HepG2 (cell line): ENCODE data around the gene PAPSS1. TPM values are rescaled to one million over a fixed set of nuclear protein-coding genes. Genes with fewer than 3 reads are reported as not detected.

ENCODE experiments used
- ATAC-seq: fragments of 200-7000 bp; cut with Tn5 transposase; 3 replicates; pipeline ENCODE4 v1.9.1; 2020; ENCODE audit warnings: mild to moderate bottlenecking, moderate library complexity
- BruUV-seq: library from RNA; stranded (reverse); fragments of 400-500 nt; replicated peaks from 2 replicates; lab custom pipeline; 2021; lab: Mats Ljungman, UMichigan
- CTCF ChIA-PET: fragments of 300-600 bp; formaldehyde crosslinking; extraction: SDS; loops from one replicate; lab custom pipeline; 2021; ENCODE audit warnings: low total read pairs, inconsistent platforms, low intra/inter-chr PET ratio; lab: Yijun Ruan, JAX
- POLR2A ChIA-PET: fragments of 350-600 bp; sonication (Branson Sonifier 250); formaldehyde crosslinking; loops from one replicate; lab custom pipeline; 2020; ENCODE audit warnings: antibody characterized with exemption, inconsistent platforms; lab: Yijun Ruan, JAX
- DNase-seq: peaks from one replicate; pipeline ENCODE4 v3.0.0-alpha.2; 2015; ENCODE audit warnings: low spot score
- FAIRE-seq: peaks from 3 replicates; lab custom pipeline; 2011; peaks lifted over from hg19 to GRCh38; lab: Jason Lieb, UNC
- H2AFZ ChIP-seq: one replicate; pipeline ENCODE4 v1.6.1; 2011; ENCODE audit warnings: low read length, inconsistent platforms
- H3K27ac ChIP-seq: fragments of 300-600 bp; 3 replicates; pipeline ENCODE4 v1.8.0; 2011; ENCODE audit warnings: mixed run types, mild to moderate bottlenecking, mixed read lengths, low read length, inconsistent platforms; ENCODE audit not compliant: insufficient read depth; ENCODE audit errors: extremely low read length
- H3K27me3 ChIP-seq, 2 experiments: fragments of 200-600 bp in 1 of 2; 2 replicates in 1 of 2; 3 replicates in 1 of 2; pipeline versions ENCODE4 v1.6.0 to v1.8.0; 2011; ENCODE audit warnings: low read length in 2 of 2, mild to moderate bottlenecking in 2 of 2, moderate library complexity in 2 of 2, inconsistent platforms in 1 of 2; ENCODE audit not compliant: insufficient read depth in 2 of 2, control insufficient read depth in 1 of 2
- H3K36me3 ChIP-seq, 2 experiments: fragments of 200-600 bp in 1 of 2; replicated peaks in 1 of 2; 2 replicates in 1 of 2; 3 replicates in 1 of 2; pipeline versions ENCODE4 v1.5.1 to v1.8.0; 2011; ENCODE audit warnings: low read length in 2 of 2, inconsistent platforms in 1 of 2; ENCODE audit not compliant: insufficient read depth in 2 of 2, control insufficient read depth in 1 of 2
- H3K4me1 ChIP-seq: 2 replicates; pipeline ENCODE4 v1.5.1; 2012; ENCODE audit warnings: low read length, inconsistent platforms; ENCODE audit not compliant: insufficient read depth
- H3K4me2 ChIP-seq: 2 replicates; pipeline ENCODE4 v1.6.0; 2011; ENCODE audit warnings: low read depth, low read length, inconsistent platforms
- H3K4me3 ChIP-seq, 3 experiments: fragments of 200-600 bp in 1 of 3; sonication (generic), shearing (Covaris generic) in 1 of 3; replicated peaks in 1 of 3; 2 replicates each; pipeline ENCODE4 v1.5.1; 2011 to 2016; ENCODE audit warnings: low read length in 3 of 3, inconsistent platforms in 2 of 3, low read depth in 2 of 3, mild to moderate bottlenecking in 2 of 3, control low read depth in 1 of 3, mixed read lengths in 1 of 3; ENCODE audit not compliant: insufficient read depth in 1 of 3
- H3K79me2 ChIP-seq: one replicate; pipeline ENCODE4 v1.6.1; 2011; ENCODE audit warnings: low read length, inconsistent platforms; ENCODE audit not compliant: insufficient read depth
- H3K9ac ChIP-seq: 2 replicates; pipeline ENCODE4 v1.6.0; 2011; ENCODE audit warnings: mild to moderate bottlenecking, low read depth, low read length, inconsistent platforms; ENCODE audit not compliant: insufficient read depth
- H3K9me3 ChIP-seq: 2 replicates; pipeline ENCODE4 v1.5.1; 2012; ENCODE audit warnings: mild to moderate bottlenecking, low read length
- H4K20me1 ChIP-seq: 2 replicates; pipeline ENCODE4 v1.6.0; 2011; ENCODE audit warnings: inconsistent platforms, mild to moderate bottlenecking, low read length, moderate library complexity; ENCODE audit not compliant: insufficient read depth
- AKAP8 ChIP-seq: sonication (generic); formaldehyde crosslinking; IDR thresholded peaks from 2 replicates; pipeline ENCODE4 v1.5.1; 2020; ENCODE audit warnings: mild to moderate bottlenecking, missing genetic modification reagents
- ATF4 ChIP-seq, 2 experiments: fragments of 450-650 bp in 1 of 2; sonication (generic) in 1 of 2; formaldehyde crosslinking; IDR thresholded peaks; 2 replicates each; pipeline versions ENCODE4 v1.5.0 to v1.8.0; 2020 to 2022; ENCODE audit warnings: mild to moderate bottlenecking in 1 of 2, missing genetic modification reagents in 1 of 2
- BRF2 ChIP-seq: sonication (generic); formaldehyde crosslinking; IDR thresholded peaks from 2 replicates; pipeline ENCODE4 v1.8.1; 2022; ENCODE audit warnings: mild to moderate bottlenecking, missing genetic modification reagents
- E2F2 ChIP-seq: sonication (generic); formaldehyde crosslinking; IDR thresholded peaks from 2 replicates; pipeline ENCODE4 v1.4.0; 2020; ENCODE audit warnings: missing genetic modification reagents, borderline replicate concordance
- FOXO4 ChIP-seq: sonication (generic); formaldehyde crosslinking; conservative IDR thresholded peaks from 2 replicates; pipeline ENCODE4 v1.8.1; 2023; ENCODE audit warnings: missing genetic modification reagents
- HDAC2 ChIP-seq: sonication (generic); formaldehyde crosslinking; IDR thresholded peaks from 2 replicates; pipeline ENCODE4 v1.4.0; 2020; ENCODE audit warnings: missing genetic modification reagents
- HIVEP1 ChIP-seq: sonication (generic); formaldehyde crosslinking; IDR thresholded peaks from 2 replicates; pipeline ENCODE4 v1.4.0; 2020; ENCODE audit warnings: mild to moderate bottlenecking, missing genetic modification reagents
- KAT2B ChIP-seq: fragments of 150-350 bp; IDR thresholded peaks from 2 replicates; pipeline ENCODE4 v1.6.1; 2014; ENCODE audit warnings: low read depth, low read length, borderline replicate concordance
- MAFK ChIP-seq, 2 experiments: IDR thresholded peaks in 1 of 2; conservative IDR thresholded peaks in 1 of 2; 2 replicates each; pipeline ENCODE4 v1.6.1; 2011; ENCODE audit warnings: improper control_type of control experiment in 2 of 2, low read length in 2 of 2
- RBM39 ChIP-seq: fragments of 200-400 bp; formaldehyde crosslinking; IDR thresholded peaks from one replicate; pipeline ENCODE4 v1.6.1; 2018; ENCODE audit warnings: antibody characterized with exemption, mild to moderate bottlenecking, low read depth, low read length; ENCODE audit not compliant: poor library complexity, severe bottlenecking
- TGIF2 ChIP-seq: IDR thresholded peaks from 2 replicates; pipeline ENCODE4 v1.6.1; 2016; ENCODE audit warnings: control low read depth, missing compliant biosample characterization
- ZMAT3 ChIP-seq: sonication (generic); formaldehyde crosslinking; conservative IDR thresholded peaks from 2 replicates; pipeline ENCODE4 v1.7.0; 2021; ENCODE audit warnings: missing genetic modification reagents
- ZNF224 ChIP-seq: sonication (generic); formaldehyde crosslinking; IDR thresholded peaks from 2 replicates; pipeline ENCODE4 v1.5.0; 2020; ENCODE audit warnings: mild to moderate bottlenecking, missing genetic modification reagents
- ZNF230 ChIP-seq: sonication (generic); formaldehyde crosslinking; IDR thresholded peaks from 2 replicates; pipeline ENCODE4 v1.4.0; 2020; ENCODE audit warnings: mild to moderate bottlenecking, missing genetic modification reagents
- ZNF652 ChIP-seq: IDR thresholded peaks from 2 replicates; pipeline ENCODE4 v1.6.1; 2016; ENCODE audit warnings: low read depth, borderline replicate concordance
- ZNF768 ChIP-seq: sonication (generic); formaldehyde crosslinking; IDR thresholded peaks from 2 replicates; pipeline ENCODE4 v1.4.0; 2020; ENCODE audit warnings: missing genetic modification reagents
- WGBS: methylation state at CpG from one replicate; pipeline ENCODE4 v1.1.6; 2017; ENCODE audit warnings: low lambda C conversion rate; 5-methylcytosine and 5-hydroxymethylcytosine counted together
- in situ Hi-C: cut with HindIII; loops from 2 replicates; pipeline ENCODE4 v1.10.0; 2017; ENCODE audit warnings: low pct_unique_long_range_greater_than_20kb; ENCODE audit not compliant: extremely low pct_ligation_motif_present
- intact Hi-C: fragments of 100-400 bp; cut with micrococcal nuclease; formaldehyde crosslinking; loops from one replicate; pipeline ENCODE4 v1.10.0; 2022; ENCODE audit not compliant: unreplicated experiment
- polyA plus RNA-seq, 8 experiments: library from polyadenylated mRNA; depleted of rRNA in 3 of 8; stranded (reverse) in 7 of 8; unstranded in 1 of 8; fragments of >200 nt; fragmentation: Illumina TruSeq in 4 of 8; extraction: Trizol in 4 of 8; gene quantifications; 2 replicates each; pipeline versions ENCODE4 v1.2.1 to v1.2.3, GENCODE V29; 2011 to 2016; ENCODE audit warnings: low read depth in 4 of 8, missing spikeins in 1 of 8, mixed read lengths in 1 of 8; ENCODE audit not compliant: insufficient read depth in 1 of 8
- total RNA-seq, 5 experiments: library from RNA; depleted of rRNA; stranded (reverse); fragments of >200 nt; fragmentation: Illumina TruSeq; extraction: Trizol; gene quantifications; 2 replicates each; pipeline ENCODE4 v1.2.3, GENCODE V29; 2016; ENCODE audit warnings: low read depth in 1 of 5

PAPSS1 gene
- total and polyA plus RNA-seq, 2 of the 13 experiments (the other 11 are each of a cell fraction or from before 2014, with no cell fraction given): 105 to 126 TPM

- no peak for DNase-seq
- H3K27ac ChIP-seq: no peak overlapping the region
- no peak overlapping the region for H3K4me2 ChIP-seq
- peaks cover 11 to 48% of the 10 kb centered on the region in 2 experiments; a peak in 4 of 5 replicates for H3K36me3 ChIP-seq
- H3K4me3 ChIP-seq: no peak overlapping the region
- POLR2A ChIA-PET: no interaction called here
- in situ Hi-C loops (no loop called here), intact Hi-C loops (no loop called here)
- H3K4me1 ChIP-seq: no peaks in the 10 kb centered on the region
- H3K27me3 ChIP-seq: no peaks in the 10 kb centered on the region
- BruUV-seq: no TSS peak
- peaks cover 3% of the 10 kb centered on the region for H4K20me1 ChIP-seq
- no peaks in the 10 kb centered on the region for H3K9me3 ChIP-seq
- TF ChIP-seq FOXO4 (no peak), ZNF652 (CRISPR knock-in tag) (no peak), MAFK (conservative IDR thresholded peaks at IDR 0.05 in 1 of 2, IDR thresholded peaks at IDR 0.05 in 1 of 2; ENCODE audit: low read length in 2 of 2) (no peak), ZNF230 (no peak), HDAC2 (CRISPR knock-in tag) (no peak), ZMAT3 (CRISPR knock-in tag) (no peak), ZNF768 (CRISPR knock-in tag) (no peak), BRF2 (CRISPR knock-in tag) (no peak), ATF4 (CRISPR knock-in tag; IDR thresholded peaks at IDR 0.05) (no peak), HIVEP1 (CRISPR knock-in tag) (no peak), KAT2B (no peak), AKAP8 (CRISPR knock-in tag) (no peak), ZNF224 (CRISPR knock-in tag) (no peak), E2F2 (CRISPR knock-in tag) (no peak), TGIF2 (CRISPR knock-in tag) (no peak), RBM39 (no peak)
- no peak for ATAC-seq
- CTCF ChIA-PET: no interaction called here
- no peak for FAIRE-seq
- no peak overlapping the region for H3K9ac ChIP-seq
- 92% methylated on average over 2 of the region's 2 CpGs for WGBS
- H2AFZ ChIP-seq: no peak overlapping the region
- peaks cover 25% of the 10 kb centered on the region for H3K79me2 ChIP-seq
Observed at GRCh38 chr4:107693132-107693531, 26.9 kb downstream of the PAPSS1 start.
